ENCODE data around the gene ARSI. TPM values are rescaled to one million over a fixed set of nuclear protein-coding genes. Genes with fewer than 3 reads are reported as not detected.

ARSI gene
- total and polyA plus RNA-seq, 2 donors (not counting 3 experiments of a cell fraction or from before 2014, with no cell fraction given) = 0.17 to 0.20 TPM

DNA sequence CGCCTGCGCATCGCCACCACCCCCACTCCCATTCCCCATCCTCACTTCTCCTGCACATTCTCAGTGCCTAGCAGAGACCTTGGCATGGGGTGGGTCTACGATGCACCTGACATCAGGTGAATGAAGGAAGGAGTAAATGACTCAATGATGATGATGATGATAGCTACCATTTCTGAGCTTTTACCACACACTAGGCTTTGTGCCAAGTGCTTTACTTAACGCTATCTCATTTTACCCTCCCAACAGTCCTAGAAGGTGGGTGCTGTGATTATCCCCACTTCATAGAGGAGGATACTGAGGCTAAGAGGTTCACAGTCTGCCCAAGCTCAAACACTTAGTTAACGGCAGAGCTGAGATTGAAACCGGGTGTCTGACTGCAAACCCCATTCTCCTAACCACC lies 40.2 kb downstream of the ARSI start:
- TF ChIP-seq CTCF (IDR thresholded peaks at IDR 0.05; ENCODE audit: extremely low read depth in 1 of 2, insufficient read depth in 1 of 2, low read depth in 1 of 2, low read length in 2 of 2) = no peak
- no peak for TF ChIP-seq EZH2 (IDR thresholded peaks at IDR 0.05; ENCODE audit: borderline replicate concordance, low read depth, low read length, severe bottlenecking)
- TF ChIP-seq GATA2 (IDR thresholded peaks at IDR 0.05; ENCODE audit: insufficient read depth, insufficient read length, low read depth, low read length) = no peak
- TF ChIP-seq POLR2A (IDR thresholded peaks at IDR 0.05; ENCODE audit: low read depth, low read length) = no peak
- no peak for TF ChIP-seq FOS (IDR thresholded peaks at IDR 0.05; ENCODE audit: borderline replicate concordance, insufficient read depth, low read length)
- no peak for TF ChIP-seq JUN (IDR thresholded peaks at IDR 0.05; ENCODE audit: borderline replicate concordance, insufficient read depth, insufficient read length, low read depth)
- no peak for TF ChIP-seq MAX (IDR thresholded peaks at IDR 0.05; ENCODE audit: insufficient read depth, insufficient read length)
- no peak for TF ChIP-seq MYC (IDR thresholded peaks at IDR 0.05; ENCODE audit: low read depth, low read length)
- no peak for TF ChIP-seq POLR2AphosphoS5 (IDR thresholded peaks at IDR 0.05; ENCODE audit: insufficient read depth, low read depth, low read length)
- H4K20me1 ChIP-seq (replicated peaks; ENCODE audit: control insufficient read depth, extremely low read depth, insufficient read depth, low read length) = no peaks in the 10 kb centered on the region
- no peaks in the 10 kb centered on the region for H3K79me2 ChIP-seq (ENCODE audit: control insufficient read depth, insufficient read depth, low read length)
- H3K9ac ChIP-seq (replicated peaks; ENCODE audit: extremely low read depth, insufficient read depth, low read length) = no peak overlapping the region
- ChIA-PET POLR2A (no interaction called here), CTCF (interaction anchor here (1.3 to 1.7 kb wide), 2 partner anchors 16 to 88 kb away, joined by 3 to 7 read pairs; no protein-coding TSS in a partner anchor)
- dilution Hi-C loops (cut with MboI; ENCODE audit: extremely low pct_ligation_motif_present, low sequenced_read_pairs) = no loop called here
- no peaks in the 10 kb centered on the region for H3K36me3 ChIP-seq (ENCODE audit: control insufficient read depth in 2 of 2, extremely low read depth in 1 of 2, insufficient read depth in 2 of 2, low read length in 2 of 2)
- DNase-seq (ENCODE audit: low read depth, low spot score) (no peak), FAIRE-seq (no peak)
- intact Hi-C loops (cut with micrococcal nuclease) = no loop called here
- no peak overlapping the region for H3K4me2 ChIP-seq (ENCODE audit: insufficient read depth, low read length)
- no peaks in the 10 kb centered on the region for H3K4me1 ChIP-seq (ENCODE audit: control insufficient read depth, extremely low read depth, insufficient read depth, low read length)
- BruUV-seq (replicated peaks) = no TSS peak
- H3K4me3 ChIP-seq (replicated peaks in 1 of 3; ENCODE audit: insufficient read depth in 1 of 3, low read depth in 1 of 3, low read length in 3 of 3) = no peak overlapping the region
- H3K27me3 ChIP-seq (ENCODE audit: control insufficient read depth in 2 of 2, insufficient read depth in 2 of 2, low read length in 2 of 2) = no peaks in the 10 kb centered on the region
- H3K9me3 ChIP-seq (replicated peaks; ENCODE audit: control insufficient read depth, insufficient read depth, low read length) = no peaks in the 10 kb centered on the region
- H2AFZ ChIP-seq (ENCODE audit: low read depth, low read length) = no peak overlapping the region
- H3K27ac ChIP-seq (ENCODE audit: insufficient read depth, low read depth, low read length) = no peak overlapping the region
- H3K9me1 ChIP-seq (replicated peaks; ENCODE audit: control insufficient read depth, extremely low read depth, insufficient read depth, low read length) = no peaks in the 10 kb centered on the region

Data from endothelial cell of umbilical vein (primary cell).